Measurements from ENCODE around the gene DSN1.

DNA sequence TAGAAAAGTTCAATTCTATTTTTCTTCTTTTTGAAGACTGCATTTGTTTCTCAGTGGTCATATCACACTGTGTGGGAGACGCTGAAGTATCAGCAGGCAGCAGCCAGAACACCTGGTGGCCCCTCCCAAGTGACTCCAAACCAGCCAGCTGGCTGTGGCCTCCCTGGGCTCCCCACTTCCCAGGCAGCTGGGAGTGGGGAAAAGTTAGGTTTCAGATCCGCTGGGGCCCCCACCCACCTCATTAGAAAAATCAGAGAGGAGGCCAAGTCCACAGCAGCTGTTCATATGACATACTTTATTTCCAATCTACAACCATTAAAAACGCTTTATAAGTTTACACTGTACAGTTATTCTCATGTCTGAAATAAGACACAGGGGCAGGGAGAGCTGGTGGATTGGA is 3.6 kb upstream of the DSN1 start:
- TF ChIP-seq CBX8 (IDR thresholded peaks at IDR 0.05; ENCODE audit: borderline replicate concordance, low read depth, low read length) = no peak
- no peak for TF ChIP-seq MAFK (IDR thresholded peaks at IDR 0.05; ENCODE audit: low read depth, low read length)

Measured in H1 (cell line).